ENCODE data around the gene CEBPE.

DNA sequence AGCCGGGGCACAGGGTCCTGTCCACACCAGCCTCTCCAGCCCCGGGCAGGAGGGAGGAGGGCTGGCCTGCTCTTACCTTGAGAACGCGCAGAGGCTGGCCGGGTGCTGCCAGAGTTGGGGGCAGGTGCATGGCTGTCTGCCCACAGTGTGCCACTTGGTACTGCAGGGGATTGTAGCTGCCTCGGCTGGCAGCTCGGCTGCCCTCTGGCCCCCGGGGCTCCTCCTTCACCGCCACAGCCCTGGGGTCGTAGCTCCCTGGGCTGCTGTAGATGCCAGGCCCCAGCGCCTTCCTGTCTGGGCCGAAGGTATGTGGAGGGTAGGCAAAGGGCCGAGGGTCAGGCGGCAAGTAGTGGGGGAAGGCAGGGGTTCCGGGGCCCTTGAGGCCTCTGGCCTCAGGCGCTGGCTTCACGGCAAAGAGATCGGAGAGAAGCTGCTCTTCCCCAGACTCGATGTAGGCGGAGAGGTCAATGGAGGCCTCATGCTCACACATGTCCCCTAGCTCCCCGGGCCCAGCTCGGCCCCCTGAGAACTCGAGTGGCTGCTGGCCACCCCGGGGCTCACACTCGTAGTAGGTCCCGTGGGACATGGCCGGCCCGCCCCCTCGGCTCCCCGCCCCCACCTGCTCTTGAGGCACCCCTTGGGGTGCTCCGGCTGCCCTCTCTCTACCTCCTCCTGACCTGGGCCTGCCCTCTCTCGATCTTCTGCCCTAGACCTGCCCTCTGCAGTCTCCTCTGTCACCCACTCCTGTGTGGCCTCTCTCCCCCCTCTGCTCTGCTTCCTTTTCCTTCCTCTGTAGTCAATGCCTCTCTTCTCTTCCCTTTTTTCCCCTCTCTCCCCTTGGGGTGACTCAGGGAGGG is at the start of gene CEBPE:
- TF ChIP-seq, protein P1, sequence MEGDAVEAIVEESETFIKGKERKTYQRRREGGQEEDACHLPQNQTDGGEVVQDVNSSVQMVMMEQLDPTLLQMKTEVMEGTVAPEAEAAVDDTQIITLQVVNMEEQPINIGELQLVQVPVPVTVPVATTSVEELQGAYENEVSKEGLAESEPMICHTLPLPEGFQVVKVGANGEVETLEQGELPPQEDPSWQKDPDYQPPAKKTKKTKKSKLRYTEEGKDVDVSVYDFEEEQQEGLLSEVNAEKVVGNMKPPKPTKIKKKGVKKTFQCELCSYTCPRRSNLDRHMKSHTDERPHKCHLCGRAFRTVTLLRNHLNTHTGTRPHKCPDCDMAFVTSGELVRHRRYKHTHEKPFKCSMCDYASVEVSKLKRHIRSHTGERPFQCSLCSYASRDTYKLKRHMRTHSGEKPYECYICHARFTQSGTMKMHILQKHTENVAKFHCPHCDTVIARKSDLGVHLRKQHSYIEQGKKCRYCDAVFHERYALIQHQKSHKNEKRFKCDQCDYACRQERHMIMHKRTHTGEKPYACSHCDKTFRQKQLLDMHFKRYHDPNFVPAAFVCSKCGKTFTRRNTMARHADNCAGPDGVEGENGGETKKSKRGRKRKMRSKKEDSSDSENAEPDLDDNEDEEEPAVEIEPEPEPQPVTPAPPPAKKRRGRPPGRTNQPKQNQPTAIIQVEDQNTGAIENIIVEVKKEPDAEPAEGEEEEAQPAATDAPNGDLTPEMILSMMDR (conservative IDR thresholded peaks at IDR 0.05; ENCODE audit: low read length), result no peak
- TF ChIP-seq EZH2phosphoT487 (IDR thresholded peaks at IDR 0.05; ENCODE audit: borderline replicate concordance), result no peak

Measured in Loucy (cell line).